Neural cell (in vitro differentiated cells): ENCODE results near the gene SPATA46.

Source experiments
- CTCF ChIP-seq: fragments of 450-650 bp; IDR thresholded peaks from 2 replicates; pipeline ENCODE4 v1.5.1; 2014; ENCODE audit warnings: antibody characterized with exemption, mild to moderate bottlenecking, moderate library complexity; ENCODE audit not compliant: poor library complexity, severe bottlenecking
- EP300 ChIP-seq: fragments of 450-650 bp; conservative IDR thresholded peaks from 2 replicates; pipeline ENCODE4 v1.6.1; 2014; ENCODE audit warnings: antibody characterized with exemption, mild to moderate bottlenecking, moderate library complexity; ENCODE audit not compliant: poor library complexity, severe bottlenecking
- EZH2 ChIP-seq: fragments of 200-600, 300-800 bp; shearing (Covaris generic), sonication (generic); IDR thresholded peaks from 2 replicates; pipeline ENCODE4 v1.6.1; 2014; ENCODE audit warnings: antibody characterized with exemption, low read length, borderline replicate concordance, mild to moderate bottlenecking; ENCODE audit not compliant: insufficient read depth, poor library complexity, severe bottlenecking
- POLR2AphosphoS5 ChIP-seq: IDR thresholded peaks from 2 replicates; pipeline ENCODE4 v1.6.1; 2012
- RAD21 ChIP-seq: fragments of 450-650 bp; conservative IDR thresholded peaks from 2 replicates; pipeline ENCODE4 v1.6.1; 2014; ENCODE audit warnings: antibody characterized with exemption, mild to moderate bottlenecking, moderate library complexity
- REST ChIP-seq: IDR thresholded peaks from 2 replicates; pipeline ENCODE4 v1.6.1; 2012; ENCODE audit warnings: borderline replicate concordance
- SMC3 ChIP-seq: fragments of 450-650 bp; conservative IDR thresholded peaks from 2 replicates; pipeline ENCODE4 v1.6.1; 2014; ENCODE audit warnings: antibody characterized with exemption, mild to moderate bottlenecking, moderate library complexity; ENCODE audit not compliant: poor library complexity
- TAF1 ChIP-seq: IDR thresholded peaks from 2 replicates; pipeline ENCODE4 v1.6.1; 2012; ENCODE audit warnings: low read depth

- TF ChIP-seq POLR2AphosphoS5 (no peak), CTCF (no peak), TAF1 (no peak), SMC3 (no peak), RAD21 (no peak), EZH2 (no peak), EP300 (no peak), REST (no peak)
These were observed 6.5 kb downstream of the SPATA46 start for GRCh38 chr1:162370161-162370560.
